Liver (tissue), 9 donors: ENCODE data around the gene SERPINI1. TPM values are rescaled to one million over a fixed set of nuclear protein-coding genes. Genes with fewer than 3 reads are reported as not detected.

Experiments used
- DNase-seq: peaks from one replicate; pipeline ENCODE4 v3.0.0-alpha.2; 2017; ENCODE audit warnings: low spot score
- H3K27ac ChIP-seq, 2 donors: one replicate each; pipeline ENCODE4 v1.7.0; 2013; ENCODE audit warnings: inconsistent platforms in 2 of 2, low read length in 2 of 2, control low read depth in 1 of 2, low read depth in 1 of 2, mild to moderate bottlenecking in 1 of 2
- H3K27me3 ChIP-seq, 4 donors: one replicate each; pipeline versions ENCODE4 v1.6.1 to v1.7.0; 2013; ENCODE audit warnings: low read length in 3 of 4, inconsistent platforms in 1 of 4, mild to moderate bottlenecking in 1 of 4, moderate library complexity in 1 of 4; ENCODE audit not compliant: control insufficient read depth in 4 of 4, insufficient read depth in 4 of 4
- H3K36me3 ChIP-seq, 4 donors: one replicate each; pipeline versions ENCODE4 v1.6.1 to v1.7.0; 2013; ENCODE audit warnings: low read length in 3 of 4, mild to moderate bottlenecking in 3 of 4, low read depth in 1 of 4, moderate library complexity in 1 of 4; ENCODE audit not compliant: control insufficient read depth in 4 of 4, insufficient read depth in 3 of 4
- H3K4me1 ChIP-seq, 4 donors: one replicate each; pipeline versions ENCODE4 v1.6.1 to v1.7.0; 2013; ENCODE audit warnings: low read length in 3 of 4, mild to moderate bottlenecking in 3 of 4, moderate library complexity in 1 of 4; ENCODE audit not compliant: control insufficient read depth in 4 of 4, insufficient read depth in 4 of 4
- H3K4me3 ChIP-seq, 3 donors: one replicate each; pipeline versions ENCODE4 v1.6.1 to v1.7.0; 2013; ENCODE audit warnings: low read length in 3 of 3, control low read depth in 1 of 3, low read depth in 1 of 3, mild to moderate bottlenecking in 1 of 3
- H3K9ac ChIP-seq, 2 donors: one replicate each; pipeline ENCODE4 v1.7.0; 2013; ENCODE audit warnings: low read length in 2 of 2, mild to moderate bottlenecking in 2 of 2, moderate library complexity in 2 of 2, control low read depth in 1 of 2, low read depth in 1 of 2
- H3K9me3 ChIP-seq, 4 donors: one replicate each; pipeline versions ENCODE4 v1.6.1 to v1.7.0; 2013; ENCODE audit warnings: low read length in 3 of 4; ENCODE audit not compliant: control insufficient read depth in 4 of 4
- FOXA1 ChIP-seq: IDR thresholded peaks from 2 replicates; pipeline ENCODE4 v1.6.1; 2016; ENCODE audit warnings: antibody characterized with exemption
- FOXA2 ChIP-seq: IDR thresholded peaks from 2 replicates; pipeline ENCODE4 v1.6.1; 2016; ENCODE audit warnings: antibody characterized with exemption
- GABPA ChIP-seq, 2 donors: IDR thresholded peaks in 1 of 2; conservative IDR thresholded peaks in 1 of 2; 2 replicates each; pipeline ENCODE4 v1.6.1; 2016; ENCODE audit warnings: antibody characterized with exemption in 2 of 2, mild to moderate bottlenecking in 1 of 2, moderate library complexity in 1 of 2
- HNF4A ChIP-seq, 2 donors: conservative IDR thresholded peaks; 2 replicates each; pipeline ENCODE4 v1.6.1; 2016; ENCODE audit warnings: antibody characterized with exemption in 2 of 2, mild to moderate bottlenecking in 2 of 2
- NR2F2 ChIP-seq: IDR thresholded peaks from 2 replicates; pipeline ENCODE4 v1.6.1; 2016; ENCODE audit warnings: antibody characterized with exemption
- RAD21 ChIP-seq, 2 donors: IDR thresholded peaks; 2 replicates each; pipeline ENCODE4 v1.6.1; 2016; ENCODE audit warnings: antibody characterized with exemption in 2 of 2, mild to moderate bottlenecking in 2 of 2
- RXRA ChIP-seq, 2 donors: IDR thresholded peaks; 2 replicates each; pipeline ENCODE4 v1.6.1; 2017 to 2018; ENCODE audit warnings: antibody characterized with exemption in 2 of 2, mild to moderate bottlenecking in 1 of 2
- SP1 ChIP-seq: IDR thresholded peaks from 2 replicates; pipeline ENCODE4 v1.6.1; 2018; ENCODE audit warnings: antibody characterized with exemption, mild to moderate bottlenecking
- YY1 ChIP-seq: IDR thresholded peaks from 2 replicates; pipeline ENCODE4 v1.6.1; 2016; ENCODE audit warnings: antibody characterized with exemption, mild to moderate bottlenecking
- WGBS: extraction: QIAGEN DNeasy Blood & Tissue Kit; methylation state at CpG from one replicate; pipeline ENCODE4 v1.1.7; 2013; 5-methylcytosine and 5-hydroxymethylcytosine counted together
- polyA plus RNA-seq, 2 donors: library from polyadenylated mRNA; stranded (reverse) in 1 of 2; unstranded in 1 of 2; fragments of 200-250 nt in 1 of 2; fragments of >200 nt in 1 of 2; fragmentation: Nextera tagmentation in 1 of 2; extraction: Ambion mirVana in 1 of 2; gene quantifications; one replicate each; pipeline versions ENCODE4 v1.2.1 to v1.2.3, GENCODE V29; 2013 to 2015
- total RNA-seq, 2 donors: library from RNA; depleted of rRNA; stranded (reverse); fragments of >200 nt; gene quantifications; one replicate each; pipeline ENCODE4 v1.2.3, GENCODE V29; 2014
- TF ChIP-seq, protein P1 (sequence below): IDR thresholded peaks from 2 replicates; pipeline ENCODE4 v1.6.1; 2016; ENCODE audit warnings: antibody characterized with exemption
- TF ChIP-seq, protein P2 (sequence below): IDR thresholded peaks from 2 replicates; pipeline ENCODE4 v1.6.1; 2016; ENCODE audit warnings: antibody characterized with exemption
- TF ChIP-seq, protein P3 (sequence below): IDR thresholded peaks from 2 replicates; pipeline ENCODE4 v1.6.1; 2016; ENCODE audit warnings: antibody characterized with exemption
- TF ChIP-seq, protein P4 (sequence below): IDR thresholded peaks from 2 replicates; pipeline ENCODE4 v1.6.1; 2016; ENCODE audit warnings: antibody characterized with exemption, mild to moderate bottlenecking
- TF ChIP-seq, protein P5 (sequence below): fragments of 150-350 bp; IDR thresholded peaks from 2 replicates; pipeline ENCODE4 v1.5.1; 2017; ENCODE audit warnings: improper control_type of control experiment, low read depth, low read length; ENCODE audit not compliant: missing input control
- donor health status: healthy.
- donor health status: healthy.
- donor health status: healthy.
- donor health status: healthy.
- donor health status: healthy.

The SERPINI1 gene
- total and polyA plus RNA-seq, 4 donors, result 0.90 to 23.6 (median 1.9) TPM

DNA sequence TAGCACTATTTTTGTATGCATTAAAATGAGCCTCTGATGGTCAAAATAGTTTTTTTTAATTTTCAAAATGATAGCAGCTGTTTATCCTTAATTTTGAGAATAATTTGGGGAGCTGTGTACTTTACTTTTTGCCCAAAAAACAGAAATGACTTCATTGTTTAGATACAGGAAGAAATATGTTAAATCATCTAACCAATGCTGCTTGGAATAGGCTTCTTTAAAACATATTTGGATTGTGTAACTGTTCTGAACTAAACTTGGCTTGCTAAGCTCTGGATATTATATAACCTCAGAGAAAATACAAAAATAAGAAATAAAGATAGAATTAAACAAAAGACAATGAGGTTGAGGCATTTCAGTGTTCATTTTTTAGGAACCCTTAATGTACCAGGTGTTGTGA, 119.3 kb downstream of the SERPINI1 start:
- DNase-seq, result no peak
- TF ChIP-seq, protein P1, sequence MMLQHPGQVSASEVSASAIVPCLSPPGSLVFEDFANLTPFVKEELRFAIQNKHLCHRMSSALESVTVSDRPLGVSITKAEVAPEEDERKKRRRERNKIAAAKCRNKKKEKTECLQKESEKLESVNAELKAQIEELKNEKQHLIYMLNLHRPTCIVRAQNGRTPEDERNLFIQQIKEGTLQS, result no peak
- no peak for TF ChIP-seq FOXA2
- TF ChIP-seq, protein P2, sequence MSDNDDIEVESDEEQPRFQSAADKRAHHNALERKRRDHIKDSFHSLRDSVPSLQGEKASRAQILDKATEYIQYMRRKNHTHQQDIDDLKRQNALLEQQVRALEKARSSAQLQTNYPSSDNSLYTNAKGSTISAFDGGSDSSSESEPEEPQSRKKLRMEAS, result no peak
- H3K9ac ChIP-seq, result no peak overlapping the region
- H3K27me3 ChIP-seq, result no peaks in the 10 kb centered on the region
- no peak overlapping the region for H3K4me3 ChIP-seq
- H3K9me3 ChIP-seq, result no peaks in the 10 kb centered on the region
- no peaks in the 10 kb centered on the region for H3K4me1 ChIP-seq
- H3K27ac ChIP-seq, result no peak overlapping the region
- no peaks in the 10 kb centered on the region for H3K36me3 ChIP-seq

DNA sequence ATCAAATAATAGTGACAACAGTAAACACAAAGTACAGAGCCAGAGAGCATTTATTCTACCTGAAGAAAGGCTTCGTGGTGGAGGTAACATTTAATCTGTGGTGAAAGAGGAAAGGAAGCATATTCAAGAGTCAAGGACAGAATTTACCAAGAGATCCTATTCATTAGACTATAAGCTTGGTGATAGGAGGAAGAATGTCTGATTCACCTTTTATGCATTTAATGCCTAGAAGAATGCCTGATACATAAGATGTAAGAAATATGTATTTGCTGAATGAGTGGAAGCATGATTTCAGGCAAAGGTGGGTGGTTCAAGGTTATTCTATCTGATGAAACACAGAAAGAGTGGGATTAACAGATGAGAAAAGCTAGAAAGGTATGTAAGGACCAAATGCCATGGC, 119.8 kb downstream of the SERPINI1 start:
- WGBS, result 46% methylated on average over 1 of the region's 1 CpG
- no peak for DNase-seq
- Histone ChIP-seq H3K27ac (no peak overlapping the region), H3K4me1 (no peaks in the 10 kb centered on the region), H3K27me3 (no peaks in the 10 kb centered on the region), H3K36me3 (no peaks in the 10 kb centered on the region), H3K9me3 (no peaks in the 10 kb centered on the region), H3K4me3 (no peak overlapping the region), H3K9ac (no peak overlapping the region)
- TF ChIP-seq RAD21 (IDR thresholded peaks at IDR 0.05) (no peak), RXRA (IDR thresholded peaks at IDR 0.05) (no peak), YY1 (no peak), FOXA1 (no peak), GABPA (IDR thresholded peaks at IDR 0.05 in 1 of 2, conservative IDR thresholded peaks at IDR 0.05 in 1 of 2) (no peak), FOXA2 (no peak), SP1 (no peak), NR2F2 (no peak), HNF4A (conservative IDR thresholded peaks at IDR 0.05) (no peak)
- TF ChIP-seq, protein P1, result no peak
- TF ChIP-seq, protein P3, sequence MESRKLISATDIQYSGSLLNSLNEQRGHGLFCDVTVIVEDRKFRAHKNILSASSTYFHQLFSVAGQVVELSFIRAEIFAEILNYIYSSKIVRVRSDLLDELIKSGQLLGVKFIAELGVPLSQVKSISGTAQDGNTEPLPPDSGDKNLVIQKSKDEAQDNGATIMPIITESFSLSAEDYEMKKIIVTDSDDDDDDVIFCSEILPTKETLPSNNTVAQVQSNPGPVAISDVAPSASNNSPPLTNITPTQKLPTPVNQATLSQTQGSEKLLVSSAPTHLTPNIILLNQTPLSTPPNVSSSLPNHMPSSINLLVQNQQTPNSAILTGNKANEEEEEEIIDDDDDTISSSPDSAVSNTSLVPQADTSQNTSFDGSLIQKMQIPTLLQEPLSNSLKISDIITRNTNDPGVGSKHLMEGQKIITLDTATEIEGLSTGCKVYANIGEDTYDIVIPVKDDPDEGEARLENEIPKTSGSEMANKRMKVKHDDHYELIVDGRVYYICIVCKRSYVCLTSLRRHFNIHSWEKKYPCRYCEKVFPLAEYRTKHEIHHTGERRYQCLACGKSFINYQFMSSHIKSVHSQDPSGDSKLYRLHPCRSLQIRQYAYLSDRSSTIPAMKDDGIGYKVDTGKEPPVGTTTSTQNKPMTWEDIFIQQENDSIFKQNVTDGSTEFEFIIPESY, result no peak
- TF ChIP-seq, protein P4, sequence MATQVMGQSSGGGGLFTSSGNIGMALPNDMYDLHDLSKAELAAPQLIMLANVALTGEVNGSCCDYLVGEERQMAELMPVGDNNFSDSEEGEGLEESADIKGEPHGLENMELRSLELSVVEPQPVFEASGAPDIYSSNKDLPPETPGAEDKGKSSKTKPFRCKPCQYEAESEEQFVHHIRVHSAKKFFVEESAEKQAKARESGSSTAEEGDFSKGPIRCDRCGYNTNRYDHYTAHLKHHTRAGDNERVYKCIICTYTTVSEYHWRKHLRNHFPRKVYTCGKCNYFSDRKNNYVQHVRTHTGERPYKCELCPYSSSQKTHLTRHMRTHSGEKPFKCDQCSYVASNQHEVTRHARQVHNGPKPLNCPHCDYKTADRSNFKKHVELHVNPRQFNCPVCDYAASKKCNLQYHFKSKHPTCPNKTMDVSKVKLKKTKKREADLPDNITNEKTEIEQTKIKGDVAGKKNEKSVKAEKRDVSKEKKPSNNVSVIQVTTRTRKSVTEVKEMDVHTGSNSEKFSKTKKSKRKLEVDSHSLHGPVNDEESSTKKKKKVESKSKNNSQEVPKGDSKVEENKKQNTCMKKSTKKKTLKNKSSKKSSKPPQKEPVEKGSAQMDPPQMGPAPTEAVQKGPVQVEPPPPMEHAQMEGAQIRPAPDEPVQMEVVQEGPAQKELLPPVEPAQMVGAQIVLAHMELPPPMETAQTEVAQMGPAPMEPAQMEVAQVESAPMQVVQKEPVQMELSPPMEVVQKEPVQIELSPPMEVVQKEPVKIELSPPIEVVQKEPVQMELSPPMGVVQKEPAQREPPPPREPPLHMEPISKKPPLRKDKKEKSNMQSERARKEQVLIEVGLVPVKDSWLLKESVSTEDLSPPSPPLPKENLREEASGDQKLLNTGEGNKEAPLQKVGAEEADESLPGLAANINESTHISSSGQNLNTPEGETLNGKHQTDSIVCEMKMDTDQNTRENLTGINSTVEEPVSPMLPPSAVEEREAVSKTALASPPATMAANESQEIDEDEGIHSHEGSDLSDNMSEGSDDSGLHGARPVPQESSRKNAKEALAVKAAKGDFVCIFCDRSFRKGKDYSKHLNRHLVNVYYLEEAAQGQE, result no peak
- TF ChIP-seq, protein P2, result no peak
- TF ChIP-seq, protein P5, sequence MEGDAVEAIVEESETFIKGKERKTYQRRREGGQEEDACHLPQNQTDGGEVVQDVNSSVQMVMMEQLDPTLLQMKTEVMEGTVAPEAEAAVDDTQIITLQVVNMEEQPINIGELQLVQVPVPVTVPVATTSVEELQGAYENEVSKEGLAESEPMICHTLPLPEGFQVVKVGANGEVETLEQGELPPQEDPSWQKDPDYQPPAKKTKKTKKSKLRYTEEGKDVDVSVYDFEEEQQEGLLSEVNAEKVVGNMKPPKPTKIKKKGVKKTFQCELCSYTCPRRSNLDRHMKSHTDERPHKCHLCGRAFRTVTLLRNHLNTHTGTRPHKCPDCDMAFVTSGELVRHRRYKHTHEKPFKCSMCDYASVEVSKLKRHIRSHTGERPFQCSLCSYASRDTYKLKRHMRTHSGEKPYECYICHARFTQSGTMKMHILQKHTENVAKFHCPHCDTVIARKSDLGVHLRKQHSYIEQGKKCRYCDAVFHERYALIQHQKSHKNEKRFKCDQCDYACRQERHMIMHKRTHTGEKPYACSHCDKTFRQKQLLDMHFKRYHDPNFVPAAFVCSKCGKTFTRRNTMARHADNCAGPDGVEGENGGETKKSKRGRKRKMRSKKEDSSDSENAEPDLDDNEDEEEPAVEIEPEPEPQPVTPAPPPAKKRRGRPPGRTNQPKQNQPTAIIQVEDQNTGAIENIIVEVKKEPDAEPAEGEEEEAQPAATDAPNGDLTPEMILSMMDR, result no peak
